SK-N-SH treated with all-trans-retinoic acid at 6 μM for 48 hours (cell line): Measurements from ENCODE around the gene LHX6.

Experiments
- ARNTL ChIP-seq: fragments of 450-650 bp; formaldehyde crosslinking; IDR thresholded peaks from 2 replicates; pipeline ENCODE4 v1.5.0; 2020; ENCODE audit warnings: low read depth, mild to moderate bottlenecking, moderate library complexity, borderline replicate concordance
- BACH2 ChIP-seq: fragments of 250-450 bp; sonication (Bioruptor Pico); IDR thresholded peaks from 2 replicates; pipeline ENCODE4 v1.9.0; 2021; ENCODE audit warnings: mild to moderate bottlenecking, borderline replicate concordance
- CREB5 ChIP-seq: fragments of 250-450 bp; sonication (Bioruptor Pico); IDR thresholded peaks from 2 replicates; pipeline ENCODE4 v1.5.1; 2020; ENCODE audit warnings: low read depth, mild to moderate bottlenecking, moderate library complexity
- ISL1 ChIP-seq: fragments of 250-450 bp; sonication (Bioruptor Pico); IDR thresholded peaks from 2 replicates; pipeline ENCODE4 v2.1.2; 2022; ENCODE audit warnings: mild to moderate bottlenecking, moderate library complexity
- PATZ1 ChIP-seq: fragments of 250-450 bp; sonication (Bioruptor Pico); IDR thresholded peaks from 2 replicates; pipeline ENCODE4 v1.8.0; 2020; ENCODE audit warnings: mild to moderate bottlenecking, moderate library complexity, borderline replicate concordance
- PPARA ChIP-seq: fragments of 250-450 bp; sonication (Bioruptor Pico); IDR thresholded peaks from 2 replicates; pipeline ENCODE4 v1.5.0; 2020; ENCODE audit warnings: mild to moderate bottlenecking, borderline replicate concordance
- TCF4 ChIP-seq: fragments of 250-450 bp; sonication (Bioruptor Pico); IDR thresholded peaks from 2 replicates; pipeline ENCODE4 v1.8.0; 2021; ENCODE audit warnings: mild to moderate bottlenecking, moderate library complexity, borderline replicate concordance
- TOX ChIP-seq: fragments of 250-450 bp; sonication (Bioruptor Pico); IDR thresholded peaks from 2 replicates; pipeline ENCODE4 v1.8.0; 2021; ENCODE audit warnings: mild to moderate bottlenecking, moderate library complexity, borderline replicate concordance
- ZFP3 ChIP-seq: fragments of 250-450 bp; sonication (Bioruptor Pico); IDR thresholded peaks from 2 replicates; pipeline ENCODE4 v1.5.0; 2020; ENCODE audit warnings: mild to moderate bottlenecking, moderate library complexity
- ZNF565 ChIP-seq: fragments of 450-650 bp; formaldehyde crosslinking; conservative IDR thresholded peaks from 2 replicates; pipeline ENCODE4 v1.5.0; 2020; ENCODE audit warnings: low read depth, mild to moderate bottlenecking, moderate library complexity
- ZNF70 ChIP-seq: fragments of 450-650 bp; formaldehyde crosslinking; IDR thresholded peaks from 2 replicates; pipeline ENCODE4 v1.5.0; 2020; ENCODE audit warnings: mild to moderate bottlenecking, moderate library complexity
- TF ChIP-seq, protein P1 (sequence below): fragments of 250-450 bp; sonication (Bioruptor Pico); IDR thresholded peaks from 2 replicates; pipeline ENCODE4 v1.8.0; 2021; ENCODE audit warnings: low read depth, mild to moderate bottlenecking, moderate library complexity, borderline replicate concordance

DNA sequence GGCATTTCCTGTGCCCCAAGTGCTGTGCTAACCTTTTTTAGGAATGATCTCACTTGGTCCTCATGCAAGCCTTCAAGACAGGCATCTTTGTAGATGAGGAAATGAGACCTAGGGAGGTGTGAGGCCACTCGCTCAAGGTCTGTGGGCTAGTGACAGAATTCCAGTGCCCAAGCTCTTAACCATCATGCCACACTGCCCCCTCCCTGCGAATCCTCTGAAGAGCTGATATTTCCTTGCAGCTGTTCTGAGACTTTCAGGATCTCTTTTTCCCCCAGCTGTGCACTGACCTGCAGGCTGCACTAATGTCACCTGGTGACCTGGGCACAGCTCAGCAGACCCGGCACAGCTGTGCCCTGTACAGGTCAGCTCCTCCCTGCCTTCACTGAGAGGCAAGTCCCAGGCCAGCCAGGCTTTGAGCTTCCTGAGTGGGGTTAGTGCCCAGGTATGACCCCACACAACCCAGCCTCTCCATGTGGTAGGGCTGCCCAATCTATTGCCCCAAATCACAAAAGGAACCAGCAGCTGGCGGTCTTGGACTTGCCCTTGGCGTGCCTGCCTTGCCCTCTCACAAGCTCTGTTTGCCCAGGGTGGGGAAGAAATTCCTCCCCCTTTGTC is 36.4 kb downstream of the LHX6 start:
- TF ChIP-seq ISL1 (CRISPR knock-in tag) (no peak), PATZ1 (no peak), TCF4 (CRISPR knock-in tag) (no peak), ARNTL (no peak), PPARA (CRISPR knock-in tag) (no peak), TOX (CRISPR knock-in tag) (no peak), ZNF565 (no peak), BACH2 (CRISPR knock-in tag) (no peak), ZFP3 (CRISPR knock-in tag) (no peak), ZNF70 (no peak), CREB5 (CRISPR knock-in tag) (no peak)
- TF ChIP-seq, protein P1, sequence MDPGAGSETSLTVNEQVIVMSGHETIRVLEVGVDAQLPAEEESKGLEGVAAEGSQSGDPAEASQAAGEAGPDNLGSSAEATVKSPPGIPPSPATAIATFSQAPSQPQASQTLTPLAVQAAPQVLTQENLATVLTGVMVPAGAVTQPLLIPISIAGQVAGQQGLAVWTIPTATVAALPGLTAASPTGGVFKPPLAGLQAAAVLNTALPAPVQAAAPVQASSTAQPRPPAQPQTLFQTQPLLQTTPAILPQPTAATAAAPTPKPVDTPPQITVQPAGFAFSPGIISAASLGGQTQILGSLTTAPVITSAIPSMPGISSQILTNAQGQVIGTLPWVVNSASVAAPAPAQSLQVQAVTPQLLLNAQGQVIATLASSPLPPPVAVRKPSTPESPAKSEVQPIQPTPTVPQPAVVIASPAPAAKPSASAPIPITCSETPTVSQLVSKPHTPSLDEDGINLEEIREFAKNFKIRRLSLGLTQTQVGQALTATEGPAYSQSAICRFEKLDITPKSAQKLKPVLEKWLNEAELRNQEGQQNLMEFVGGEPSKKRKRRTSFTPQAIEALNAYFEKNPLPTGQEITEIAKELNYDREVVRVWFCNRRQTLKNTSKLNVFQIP (CRISPR knock-in tag) = no peak
